NCI-H69 (cell line): ENCODE results near the gene DYDC2.
"Not testable (repeated sequence)": the region's sequence is repeated elsewhere in the genome, so short reads cannot be mapped to it uniquely, and the experiment has no call there.

ENCODE experiments used
- DNase-seq: peaks from one replicate; lab custom pipeline; 2025; lab: John Stamatoyannopoulos, UW

The DYDC2 gene, protein sequence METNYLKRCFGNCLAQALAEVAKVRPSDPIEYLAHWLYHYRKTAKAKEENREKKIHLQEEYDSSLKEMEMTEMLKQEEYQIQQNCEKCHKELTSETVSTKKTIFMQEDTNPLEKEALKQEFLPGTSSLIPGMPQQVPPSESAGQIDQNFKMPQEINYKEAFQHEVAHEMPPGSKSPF

DNA sequence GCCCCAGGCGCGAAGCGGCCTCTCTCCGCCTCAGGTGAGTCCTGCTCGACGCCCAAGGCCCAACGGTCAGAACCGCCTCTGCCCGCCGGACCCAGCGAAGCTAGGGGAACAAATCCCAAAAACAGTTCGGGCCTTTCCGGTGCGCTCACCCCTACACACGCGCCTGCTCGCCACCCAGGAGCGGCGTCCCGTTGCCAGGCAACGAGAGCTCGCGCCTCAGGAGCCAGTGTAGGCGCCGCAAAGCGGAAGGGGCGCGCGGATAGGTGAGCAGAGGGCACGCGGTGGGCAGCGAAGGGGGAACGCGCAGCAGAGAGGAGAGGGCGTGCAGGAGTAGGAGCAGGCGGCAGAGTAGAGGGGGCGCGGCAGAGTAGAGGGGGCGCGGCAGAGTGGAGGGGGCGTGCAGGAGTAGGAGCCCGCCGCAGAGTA lies at the start of gene DYDC2, which contains the start of gene DYDC1:
DYDC2 (plus strand) TSS at position 219 of the 426 bp plus-strand sequence. CDS start 5,663 bp downstream, outside the sequence.
DYDC1 (minus strand) TSS at position 193 of the 426 bp plus-strand sequence. CDS start 4,154 bp downstream, outside the sequence.
- DNase-seq = peak; percentile 81

DNA sequence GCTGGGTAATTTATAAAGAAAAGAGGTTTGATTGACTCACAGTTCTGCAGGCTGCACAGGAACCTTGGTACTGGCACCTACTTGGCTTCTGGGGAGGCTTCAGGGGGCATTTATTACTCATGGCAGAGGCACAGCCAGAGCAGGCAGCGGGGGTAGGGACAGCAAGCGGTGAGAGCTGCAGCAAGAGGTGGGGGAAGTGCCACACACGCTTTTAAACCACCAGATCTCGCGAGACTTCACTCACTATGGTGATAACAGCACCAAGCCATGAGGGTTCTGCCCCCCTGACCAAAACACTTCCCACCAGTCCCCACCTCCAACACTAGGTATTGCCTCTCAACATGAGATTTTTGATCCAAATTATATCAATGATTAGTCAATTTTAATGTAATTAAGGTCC lies 43.1 kb upstream of the DYDC2 start:
- DNase-seq = no peak

DNA sequence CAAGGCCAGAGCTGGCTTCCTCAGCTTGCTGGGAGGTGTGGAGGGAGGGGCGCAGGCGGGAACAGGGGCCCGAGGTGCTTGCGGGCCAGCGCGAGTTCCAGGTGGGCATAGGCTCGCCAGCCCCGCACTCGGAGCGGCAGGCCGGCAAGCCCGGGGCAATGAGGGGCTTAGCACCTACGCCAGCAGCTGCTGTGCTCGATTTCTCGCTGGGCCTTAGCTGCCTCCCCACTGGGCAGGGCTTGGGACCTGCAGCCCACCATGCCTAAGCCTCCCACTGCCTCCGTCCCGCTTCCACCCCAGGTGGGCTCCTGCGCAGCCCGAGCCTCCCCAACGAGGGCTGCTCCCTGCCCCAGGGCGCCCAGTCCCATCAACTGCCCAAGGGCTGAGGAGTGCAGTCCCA lies 41.2 kb upstream of the DYDC2 start:
- no peak for DNase-seq

DNA sequence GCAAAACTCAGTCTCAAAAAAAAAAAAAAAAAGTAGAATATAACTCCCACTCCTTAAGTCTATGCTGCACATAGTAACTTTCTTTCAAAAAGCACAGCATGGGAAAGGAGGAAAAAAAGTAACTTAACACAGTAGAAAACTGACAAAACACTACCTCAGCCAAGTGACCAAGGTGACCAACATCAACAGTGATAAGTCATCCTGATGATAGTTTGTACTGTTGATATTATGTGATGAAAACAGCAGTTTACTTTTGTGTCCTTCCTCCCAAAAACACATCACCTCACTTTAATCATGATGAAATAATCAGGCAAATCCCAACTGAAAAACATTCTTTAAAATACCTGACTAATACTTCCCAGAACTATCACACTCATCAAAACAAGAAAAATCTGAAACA lies 37.8 kb upstream of the DYDC2 start:
- DNase-seq = no peak

DNA sequence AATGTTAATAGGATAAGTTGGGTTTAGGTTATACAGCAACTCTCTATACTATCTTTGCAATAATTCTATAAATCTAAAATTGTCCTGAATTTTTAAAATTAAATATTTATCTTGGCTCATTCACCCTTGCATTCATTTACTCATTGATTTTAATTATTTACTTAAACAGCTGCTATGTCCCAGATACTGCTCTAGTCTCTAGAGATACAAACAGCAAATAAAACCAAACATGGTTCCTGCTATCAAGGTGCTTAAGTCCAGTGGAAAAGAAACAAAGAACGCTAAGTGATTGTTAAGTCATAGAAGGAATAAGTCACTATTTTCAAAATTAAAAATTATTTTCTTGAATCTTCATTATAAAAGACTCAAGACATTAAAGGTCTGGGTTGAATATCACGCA lies 37.3 kb upstream of the DYDC2 start:
- DNase-seq = no peak

DNA sequence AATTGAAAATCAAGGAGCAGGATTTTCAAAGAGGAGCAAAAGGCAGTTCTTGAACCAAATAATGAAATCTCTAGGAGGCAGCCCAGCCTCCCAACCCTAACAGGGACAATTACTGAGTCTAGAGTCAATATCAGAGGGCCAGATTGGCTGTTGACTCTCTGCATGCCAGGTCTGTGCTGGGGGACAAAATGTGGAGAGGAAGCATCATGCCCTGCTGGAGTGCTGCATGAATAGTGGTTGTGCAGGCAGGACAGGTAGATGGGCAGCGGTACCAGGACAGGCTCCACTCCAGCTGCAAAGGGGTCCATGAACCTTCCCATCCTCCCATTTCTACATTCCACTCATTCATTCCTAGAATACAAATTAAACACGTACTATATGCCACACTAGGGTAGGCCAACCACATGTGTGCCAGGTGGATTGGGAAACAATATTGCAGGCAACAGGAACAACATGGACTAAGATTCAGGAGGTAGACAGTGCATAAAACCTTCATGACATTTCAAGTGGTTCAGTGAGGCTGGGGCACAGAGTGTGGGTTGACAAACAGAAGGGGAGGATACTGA lies 36.8 kb upstream of the DYDC2 start:
- DNase-seq = no peak

DNA sequence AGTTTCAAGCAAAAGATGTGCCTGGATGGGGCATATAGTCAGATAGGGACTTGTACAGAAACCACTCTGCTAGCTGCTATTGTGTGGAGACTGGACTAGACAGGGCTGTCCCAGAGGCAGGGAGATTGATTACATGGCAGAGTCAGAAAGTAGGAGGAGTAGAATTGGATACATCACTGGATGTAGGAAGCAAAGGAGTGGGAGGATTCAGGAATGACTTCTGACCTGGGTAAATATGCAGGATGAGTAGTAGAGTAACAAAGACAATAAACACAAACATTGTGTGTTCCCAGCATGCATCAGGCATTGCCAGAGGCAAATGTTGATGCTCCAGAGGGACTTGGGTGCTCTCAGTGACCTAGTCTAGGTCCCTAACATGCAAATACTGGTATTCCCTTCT lies 36.2 kb upstream of the DYDC2 start:
- no peak for DNase-seq

DNA sequence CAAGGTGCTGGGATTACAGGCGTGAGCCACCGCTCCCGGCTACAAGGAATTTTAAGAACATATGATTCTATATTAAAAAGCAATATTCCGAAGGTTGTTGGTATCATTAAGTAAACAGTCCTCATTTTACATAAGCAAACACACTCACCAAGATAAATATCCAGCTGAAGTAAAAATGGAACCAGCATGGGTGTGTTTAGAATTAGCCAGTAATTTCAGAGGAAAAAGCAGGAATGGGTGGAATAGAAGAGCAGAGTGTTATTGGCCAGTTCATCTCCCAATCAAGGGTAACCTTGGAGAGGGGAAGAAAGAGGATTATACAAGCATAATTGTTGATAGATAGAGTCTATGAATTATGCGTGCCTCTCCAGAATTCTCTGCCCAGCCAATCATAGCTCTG lies 35.4 kb upstream of the DYDC2 start:
- DNase-seq = no peak

DNA sequence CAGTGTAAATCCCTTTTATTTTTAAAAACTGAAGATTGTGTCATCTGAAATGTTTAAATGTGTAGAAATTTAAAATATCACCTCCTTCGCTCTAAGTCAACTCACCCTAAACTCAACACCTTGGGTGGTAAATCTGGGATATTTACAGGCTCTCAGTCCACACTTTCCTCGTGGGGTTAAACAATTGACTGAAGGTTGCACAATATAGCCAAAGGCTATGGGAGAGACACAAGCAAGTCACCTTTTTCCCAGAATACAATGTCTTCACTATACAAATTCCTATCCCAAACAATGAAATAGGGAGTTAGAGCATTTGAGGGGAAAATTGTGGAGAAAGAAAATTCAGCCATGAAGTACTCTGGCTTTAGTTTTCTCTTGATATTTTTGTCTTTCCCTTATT lies 34.4 kb upstream of the DYDC2 start:
- DNase-seq = no peak

DNA sequence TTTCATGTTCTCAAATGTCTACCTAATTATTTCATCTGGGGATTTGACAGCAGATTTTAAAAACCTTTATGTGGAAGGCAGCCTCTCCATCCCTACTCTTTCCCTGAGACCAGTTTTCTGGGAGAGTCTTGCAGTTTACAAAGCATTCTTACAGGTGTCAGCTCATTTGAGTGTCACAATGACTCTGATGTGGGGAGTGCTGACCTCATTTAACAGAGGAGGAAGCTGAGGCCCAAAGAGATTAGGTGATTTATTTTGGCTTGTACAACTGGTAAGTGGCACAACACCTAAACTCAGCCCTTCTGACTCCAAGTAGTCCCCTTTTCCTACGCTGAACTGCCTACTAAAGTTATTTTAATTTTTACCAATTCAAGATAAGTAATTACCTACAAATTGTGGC lies 33.9 kb upstream of the DYDC2 start:
- DNase-seq = no peak

DNA sequence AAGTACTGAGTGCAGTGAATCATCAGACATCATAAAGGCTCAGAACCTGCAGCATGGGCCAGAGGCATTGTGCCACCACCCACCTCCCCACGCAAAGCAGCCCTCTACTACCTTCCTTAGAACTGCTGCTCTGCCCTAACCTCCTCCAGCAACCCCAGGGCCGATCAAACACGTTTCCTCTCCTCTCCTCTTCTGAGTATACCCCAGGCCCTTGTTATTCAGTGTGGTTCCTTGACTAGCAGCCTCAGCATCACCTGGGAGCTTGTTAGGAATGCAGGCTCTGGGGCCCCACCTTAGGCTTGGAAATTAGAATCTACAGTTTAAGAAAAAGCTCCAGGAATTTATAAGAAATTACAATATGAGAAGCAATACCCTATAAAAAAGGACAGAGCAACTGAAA lies 33.3 kb upstream of the DYDC2 start:
- DNase-seq = no peak

DNA sequence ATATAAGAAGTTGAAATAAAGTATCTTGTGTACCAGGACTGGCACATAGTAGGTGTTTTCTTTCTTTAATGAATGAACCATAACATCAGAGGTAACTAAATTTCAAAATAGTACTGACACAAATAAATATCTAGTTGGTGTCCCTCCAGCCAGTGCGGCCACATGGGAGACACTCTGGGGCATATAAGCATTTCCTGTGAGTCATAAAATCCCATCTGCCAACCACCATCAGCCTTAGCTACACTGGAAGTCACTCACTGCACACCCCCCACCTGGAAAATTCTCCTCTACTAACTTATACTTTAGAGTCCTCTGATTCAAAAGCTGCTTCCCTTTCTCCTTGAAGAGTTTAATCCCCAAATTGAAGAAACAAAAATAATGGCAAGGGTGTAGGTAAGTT lies 32.5 kb upstream of the DYDC2 start:
- peak; percentile 8 for DNase-seq

DNA sequence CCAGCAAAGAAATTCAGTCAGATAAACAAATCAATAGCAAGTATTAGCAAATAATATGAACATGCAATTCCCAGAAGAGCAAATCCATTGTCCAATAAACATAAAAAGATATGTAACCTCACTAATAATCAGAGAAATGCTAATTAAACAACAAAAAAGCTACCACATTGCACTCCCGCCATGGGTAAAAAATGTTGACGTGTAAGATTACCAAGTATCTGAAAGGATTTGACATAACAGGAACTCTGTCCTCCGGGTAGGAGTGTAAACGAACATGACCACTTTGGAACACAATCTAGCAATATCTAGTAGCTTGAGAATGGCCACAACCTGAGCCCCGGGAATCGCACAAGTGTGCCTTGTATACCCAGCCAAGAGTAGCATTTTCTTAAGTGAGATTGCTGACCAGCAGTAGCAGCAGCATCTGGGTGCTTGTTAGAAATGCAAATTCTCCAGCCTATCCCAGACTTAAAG lies 31.7 kb upstream of the DYDC2 start:
- DNase-seq = no peak

DNA sequence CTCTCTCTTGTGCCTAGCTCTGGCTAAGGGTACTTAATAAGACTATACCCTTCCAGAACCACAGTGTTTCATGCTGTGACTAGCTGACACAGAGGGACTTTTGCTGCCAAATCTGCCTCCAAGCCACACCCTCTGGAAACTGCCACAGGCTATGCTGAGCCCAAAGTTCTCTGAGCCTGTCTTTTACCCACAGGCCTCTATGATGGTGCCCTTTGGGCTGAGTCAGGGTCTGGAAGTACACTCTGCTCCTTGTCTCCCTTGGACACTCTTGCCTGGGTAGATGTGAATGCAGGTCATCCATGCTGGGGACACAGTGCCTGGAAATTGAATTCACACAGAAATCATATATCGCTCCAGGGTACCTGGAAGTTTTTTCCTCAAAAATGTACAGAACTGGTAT lies 22.6 kb upstream of the DYDC2 start:
- no peak for DNase-seq

DNA sequence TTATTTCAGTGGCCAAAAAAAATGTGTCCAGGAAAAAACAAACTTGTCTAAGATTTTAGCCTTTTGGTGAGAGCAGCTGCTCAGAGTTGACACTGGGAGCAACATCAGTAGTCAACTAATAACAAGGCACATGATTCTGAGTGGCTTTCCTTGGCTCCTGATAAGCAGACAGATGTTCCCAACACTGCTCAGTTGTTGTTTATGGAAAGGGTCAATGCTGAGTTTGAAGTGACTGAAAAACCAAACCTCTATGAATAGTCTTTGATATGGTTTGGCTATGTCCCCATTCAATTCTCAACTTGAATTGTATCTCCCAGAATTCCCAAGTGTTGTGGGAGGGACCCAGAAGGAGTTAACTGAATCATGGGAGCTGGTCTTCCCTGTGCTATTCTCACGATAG lies 12.3 kb upstream of the DYDC2 start:
- no peak for DNase-seq

DNA sequence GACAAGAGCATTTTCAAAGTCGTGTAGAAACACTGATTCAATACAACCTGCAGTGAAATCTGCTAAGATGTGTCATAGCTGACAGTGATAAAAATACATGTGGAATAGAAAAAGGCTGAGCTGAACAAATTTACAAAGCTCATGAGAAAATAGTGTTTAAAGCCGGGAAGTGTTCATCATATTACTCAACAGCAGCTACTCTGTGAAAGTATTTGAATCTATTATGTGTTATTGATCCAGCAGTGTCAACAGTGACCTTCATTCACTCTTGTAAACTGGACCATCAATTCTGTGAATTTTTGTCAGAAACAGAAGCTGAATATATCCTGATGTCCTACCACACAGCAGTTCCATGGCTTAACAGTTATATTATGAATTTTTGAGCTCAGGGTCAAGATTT lies 11.7 kb upstream of the DYDC2 start:
- DNase-seq = no peak

DNA sequence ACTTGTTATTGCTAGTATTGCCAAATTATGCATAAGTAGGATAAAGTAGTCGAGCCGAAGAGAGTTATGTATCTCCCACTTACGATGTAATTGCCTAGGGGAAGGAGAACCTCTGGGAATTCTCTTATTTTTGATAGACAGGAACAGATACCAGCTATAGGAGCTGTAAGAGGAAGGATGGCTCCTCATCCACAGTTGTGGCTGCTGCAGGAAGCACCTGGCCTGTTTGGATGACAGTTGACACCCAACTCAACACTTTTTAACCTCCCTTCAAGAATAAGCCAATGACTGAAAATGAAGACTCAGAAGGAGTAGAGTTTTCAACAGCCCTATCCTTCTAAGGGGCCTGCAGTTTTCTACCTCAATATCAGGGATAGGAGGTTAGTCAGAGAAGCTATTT lies 6.3 kb upstream of the DYDC2 start:
- DNase-seq = no peak

DNA sequence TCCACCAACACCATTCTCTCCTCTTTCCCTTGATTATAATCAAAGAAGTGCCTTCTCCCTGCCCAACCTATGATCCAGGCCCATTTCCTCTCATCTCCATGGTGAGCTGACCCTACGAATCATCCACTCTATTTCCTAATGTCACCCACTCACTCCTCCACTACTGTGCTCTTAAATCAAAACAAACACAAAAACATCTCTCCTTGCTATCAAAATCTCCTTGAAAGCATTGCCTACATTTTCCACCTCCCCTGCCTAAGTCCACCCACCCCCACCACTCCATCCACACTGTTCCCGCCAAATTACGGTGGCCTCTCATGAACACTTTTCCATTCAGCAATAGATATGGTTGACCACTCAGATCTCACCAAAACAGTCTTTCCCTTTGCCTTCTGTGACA lies 5.4 kb upstream of the DYDC2 start:
- no peak for DNase-seq

DNA sequence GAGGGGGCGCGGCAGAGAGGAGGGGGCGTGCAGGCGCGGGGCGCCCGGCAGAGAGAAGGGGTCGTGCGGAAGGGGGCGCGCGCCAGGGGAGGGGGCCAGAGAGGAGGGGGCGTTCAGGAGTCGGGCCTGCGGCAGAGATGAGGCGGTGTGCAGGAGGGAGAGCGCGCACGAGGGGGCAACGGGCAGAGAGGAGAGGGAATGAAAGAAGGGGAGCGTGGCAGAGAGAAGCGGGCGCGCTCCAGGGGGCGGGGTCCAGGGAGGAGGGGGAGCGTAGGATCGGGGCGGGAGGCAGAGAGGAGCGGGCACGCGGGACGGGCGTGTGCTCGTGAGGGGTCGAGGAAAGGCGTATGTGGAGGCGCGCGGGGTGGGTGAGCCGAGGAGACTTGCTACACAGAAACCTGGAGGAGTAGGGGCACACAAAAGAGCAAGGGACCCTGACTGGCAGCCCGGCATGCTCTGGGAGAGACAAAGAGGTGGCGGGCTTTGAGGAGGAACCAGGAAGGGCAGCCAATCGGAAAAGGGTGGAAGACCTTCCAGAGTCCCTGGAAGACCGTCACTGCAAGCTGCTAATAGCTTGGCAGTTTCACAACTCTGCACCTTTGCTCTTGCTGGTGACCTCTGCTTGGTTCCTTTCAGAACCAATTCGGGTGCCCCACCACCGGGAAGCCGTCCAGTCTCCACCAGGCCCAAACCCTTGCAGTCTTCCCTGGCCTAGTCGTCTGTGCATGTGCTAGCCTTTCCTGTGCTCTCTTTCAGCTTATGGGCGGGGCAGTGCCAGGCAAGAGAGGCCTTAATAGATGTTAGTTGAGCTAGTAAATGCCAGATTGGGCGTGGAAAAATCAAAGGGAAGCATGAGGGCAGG lies 639 bp downstream of the DYDC2 start:
- DNase-seq = peak; percentile 44

DNA sequence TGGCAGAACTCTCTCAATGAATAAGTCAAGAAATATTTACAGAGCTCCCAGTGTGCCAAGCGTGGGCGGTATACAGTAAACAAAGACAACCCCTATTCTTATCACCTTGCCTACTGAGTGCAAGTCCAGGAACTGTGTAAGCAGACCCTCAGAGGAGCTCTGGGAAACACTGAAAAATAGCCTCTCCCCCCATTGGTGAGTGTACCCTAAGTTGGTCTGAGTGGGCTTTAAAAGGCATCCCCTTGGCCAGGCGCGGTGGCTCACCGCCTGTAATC lies 1.2 kb downstream of the DYDC2 start:
- no peak for DNase-seq

DNA sequence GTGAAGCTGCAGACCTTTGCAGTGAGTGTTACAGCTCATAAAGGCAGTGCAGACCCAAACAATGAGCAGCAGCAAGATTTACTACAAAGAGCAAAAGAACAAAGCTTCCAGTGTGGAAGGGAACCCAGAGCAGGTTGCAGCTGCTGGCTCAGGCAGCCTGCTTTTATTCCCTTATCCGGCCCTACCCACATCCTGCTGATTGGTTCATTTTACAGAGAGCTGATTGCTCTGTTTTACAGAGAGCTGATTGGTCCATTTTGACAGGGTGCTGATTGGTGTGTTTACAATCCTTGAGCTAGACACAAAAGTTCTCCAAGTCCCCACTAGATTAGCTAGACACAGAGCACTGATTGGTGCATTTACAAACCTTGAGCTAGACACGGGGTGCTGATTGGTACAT lies 2.3 kb downstream of the DYDC2 start:
- not testable (repeated sequence) for DNase-seq

DNA sequence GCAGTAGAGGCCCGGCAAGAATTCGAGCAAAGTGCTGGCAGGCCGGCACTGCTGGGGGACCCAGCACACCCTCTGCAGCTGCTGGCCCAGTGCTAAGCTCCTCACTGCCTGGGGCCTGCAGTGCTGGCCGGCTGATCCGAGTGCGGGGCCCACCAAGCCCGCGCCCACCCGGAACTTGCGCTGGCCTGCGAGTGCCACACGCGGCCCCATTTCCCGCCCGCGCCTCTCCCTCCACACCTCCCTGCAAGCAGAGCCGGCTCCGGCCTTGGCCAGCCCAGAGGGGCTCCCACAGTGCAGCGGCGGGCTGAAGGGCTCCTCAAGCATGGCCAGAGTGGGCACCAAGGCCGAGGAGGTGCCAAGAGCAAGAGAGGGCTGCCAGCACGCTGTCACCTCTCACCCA lies 3.1 kb downstream of the DYDC2 start:
- no peak for DNase-seq

DNA sequence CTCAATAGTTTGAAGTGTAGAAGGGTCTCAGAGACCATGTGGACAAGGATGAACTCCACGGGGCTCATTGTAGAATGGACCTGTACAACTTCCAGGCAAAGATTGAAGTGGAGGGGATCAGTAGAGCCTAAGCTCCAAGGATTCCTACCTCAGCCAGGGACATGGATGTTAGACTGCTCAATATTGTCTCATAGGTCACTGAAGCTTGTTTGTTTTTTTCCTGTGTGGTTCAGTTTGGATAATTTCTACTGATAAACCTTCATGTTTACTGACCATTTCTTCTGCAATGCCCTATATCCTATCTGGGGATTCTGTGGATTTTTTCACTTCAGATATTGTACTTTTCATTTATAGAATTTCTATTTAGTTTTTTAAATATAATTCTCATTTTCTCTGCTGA lies 8.9 kb downstream of the DYDC2 start:
- no peak for DNase-seq
